Loucy (cell line): ENCODE results near the gene GRB7.

Experiments
- H2AFZ ChIP-seq: fragments of 200-600 bp; sonication (generic); 2 replicates; pipeline ENCODE4 v1.6.0; 2016; ENCODE audit warnings: antibody characterized with exemption, mild to moderate bottlenecking, low read length, moderate library complexity
- H3F3A ChIP-seq: fragments of 200-600 bp; 2 replicates; pipeline ENCODE4 v1.6.0; 2016; ENCODE audit warnings: antibody characterized with exemption, low read depth, mild to moderate bottlenecking
- H3K27me3 ChIP-seq: fragments of 200-600 bp; sonication (generic); 2 replicates; pipeline ENCODE4 v1.6.1; 2014; ENCODE audit warnings: low read length, mild to moderate bottlenecking; ENCODE audit not compliant: insufficient read depth, poor library complexity, severe bottlenecking
- H3K36me3 ChIP-seq: fragments of 200-600 bp; sonication (generic); 2 replicates; pipeline ENCODE4 v1.6.1; 2016; ENCODE audit warnings: low read length; ENCODE audit not compliant: insufficient read depth
- H3K4me1 ChIP-seq: fragments of 200-600 bp; sonication (generic); 2 replicates; pipeline ENCODE4 v1.5.1; 2014; ENCODE audit warnings: low read length, mild to moderate bottlenecking; ENCODE audit not compliant: insufficient read depth, poor library complexity, severe bottlenecking
- H3K4me2 ChIP-seq: fragments of 200-600 bp; sonication (generic); 2 replicates; pipeline ENCODE4 v1.6.0; 2014; ENCODE audit warnings: antibody characterized with exemption, low read length, low read depth, mild to moderate bottlenecking; ENCODE audit not compliant: poor library complexity, severe bottlenecking
- H3K4me3 ChIP-seq: fragments of 200-600 bp; sonication (generic); 2 replicates; pipeline ENCODE4 v1.5.1; 2014; ENCODE audit warnings: low read length, mild to moderate bottlenecking, mixed read lengths; ENCODE audit not compliant: poor library complexity, severe bottlenecking
- H3K79me2 ChIP-seq: fragments of 200-600 bp; sonication (generic); 2 replicates; pipeline ENCODE4 v1.6.1; 2014; ENCODE audit warnings: low read length; ENCODE audit not compliant: insufficient read depth
- H3K9ac ChIP-seq: fragments of 200-600 bp; sonication (generic); 2 replicates; pipeline ENCODE4 v1.6.0; 2014; ENCODE audit warnings: mild to moderate bottlenecking, low read depth, low read length, moderate library complexity; ENCODE audit not compliant: poor library complexity, severe bottlenecking
- H3K9me2 ChIP-seq: fragments of 200-600 bp; sonication (generic); replicated peaks from 2 replicates; pipeline ENCODE4 v1.6.1; 2016; ENCODE audit warnings: low read depth, low read length, mixed read lengths
- H3K9me3 ChIP-seq: fragments of 200-600 bp; sonication (generic); 2 replicates; pipeline ENCODE4 v1.6.1; 2014; ENCODE audit warnings: mild to moderate bottlenecking, antibody characterized with exemption, low read length, low read depth; ENCODE audit not compliant: insufficient read depth
- H4K20me1 ChIP-seq: fragments of 200-600 bp; sonication (generic); 2 replicates; pipeline ENCODE4 v1.6.0; 2014; ENCODE audit warnings: antibody characterized with exemption, low read length, mild to moderate bottlenecking; ENCODE audit not compliant: insufficient read depth, poor library complexity, severe bottlenecking
- EZH2phosphoT487 ChIP-seq: fragments of 200-600 bp; IDR thresholded peaks from 2 replicates; pipeline ENCODE4 v1.6.1; 2018; ENCODE audit warnings: antibody characterized with exemption, mild to moderate bottlenecking, moderate library complexity, borderline replicate concordance
- TF ChIP-seq, protein P1 (sequence below): fragments of 200-600 bp; sonication (generic); conservative IDR thresholded peaks from 2 replicates; pipeline ENCODE4 v1.5.1; 2014; ENCODE audit warnings: mild to moderate bottlenecking, antibody characterized with exemption, low read length

Gene GRB7

DNA sequence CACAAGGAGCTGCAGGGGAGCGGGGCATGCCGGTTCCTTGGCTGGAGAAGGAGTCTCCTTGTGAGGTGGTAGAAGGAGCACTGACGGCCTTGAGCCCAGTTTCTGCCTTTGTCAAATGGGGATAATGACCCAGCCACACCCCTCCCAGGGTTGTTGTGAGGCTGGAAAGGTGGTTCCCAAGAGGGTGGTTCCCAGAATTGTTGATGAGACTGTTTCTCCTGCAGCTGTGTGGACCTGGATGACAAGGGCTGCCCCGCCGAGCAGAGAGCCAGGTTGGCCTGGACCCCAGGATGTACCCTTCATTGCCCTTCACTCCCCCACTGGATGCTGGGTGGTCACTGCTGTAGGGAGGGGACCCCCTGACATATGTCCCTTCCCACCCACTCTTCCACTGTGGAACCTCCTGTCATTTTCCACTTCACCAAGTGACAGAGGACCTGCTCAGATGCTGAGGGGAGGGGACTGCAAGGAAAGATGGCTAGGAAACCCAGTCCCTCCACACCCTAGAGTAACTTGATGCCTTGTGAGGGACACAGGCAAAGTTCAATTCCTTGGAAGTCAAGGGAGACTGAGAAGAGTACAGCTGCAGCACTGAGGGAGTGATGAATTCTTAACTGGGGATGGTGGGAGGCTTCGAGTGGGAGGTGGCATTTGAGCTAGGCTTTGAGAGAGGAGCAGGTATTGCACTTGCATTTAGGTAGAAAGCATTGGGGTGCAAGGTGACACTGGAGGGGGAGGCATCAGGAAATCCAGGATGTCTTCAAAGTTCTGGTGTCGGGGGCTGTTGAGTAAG is 18.0 kb upstream of the GRB7 start:
- Histone ChIP-seq H3K9ac (no peak overlapping the region), H3K9me3 (no peaks in the 10 kb centered on the region), H4K20me1 (no peaks in the 10 kb centered on the region), H2AFZ (no peak overlapping the region), H3F3A (no peaks in the 10 kb centered on the region), H3K4me2 (no peak overlapping the region), H3K79me2 (no peaks in the 10 kb centered on the region), H3K9me2 (no peaks in the 10 kb centered on the region), H3K36me3 (no peaks in the 10 kb centered on the region), H3K4me1 (no peaks in the 10 kb centered on the region), H3K4me3 (no peak overlapping the region), H3K27me3 (no peaks in the 10 kb centered on the region)
- no peak for TF ChIP-seq EZH2phosphoT487
- TF ChIP-seq, protein P1, sequence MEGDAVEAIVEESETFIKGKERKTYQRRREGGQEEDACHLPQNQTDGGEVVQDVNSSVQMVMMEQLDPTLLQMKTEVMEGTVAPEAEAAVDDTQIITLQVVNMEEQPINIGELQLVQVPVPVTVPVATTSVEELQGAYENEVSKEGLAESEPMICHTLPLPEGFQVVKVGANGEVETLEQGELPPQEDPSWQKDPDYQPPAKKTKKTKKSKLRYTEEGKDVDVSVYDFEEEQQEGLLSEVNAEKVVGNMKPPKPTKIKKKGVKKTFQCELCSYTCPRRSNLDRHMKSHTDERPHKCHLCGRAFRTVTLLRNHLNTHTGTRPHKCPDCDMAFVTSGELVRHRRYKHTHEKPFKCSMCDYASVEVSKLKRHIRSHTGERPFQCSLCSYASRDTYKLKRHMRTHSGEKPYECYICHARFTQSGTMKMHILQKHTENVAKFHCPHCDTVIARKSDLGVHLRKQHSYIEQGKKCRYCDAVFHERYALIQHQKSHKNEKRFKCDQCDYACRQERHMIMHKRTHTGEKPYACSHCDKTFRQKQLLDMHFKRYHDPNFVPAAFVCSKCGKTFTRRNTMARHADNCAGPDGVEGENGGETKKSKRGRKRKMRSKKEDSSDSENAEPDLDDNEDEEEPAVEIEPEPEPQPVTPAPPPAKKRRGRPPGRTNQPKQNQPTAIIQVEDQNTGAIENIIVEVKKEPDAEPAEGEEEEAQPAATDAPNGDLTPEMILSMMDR = no peak

DNA sequence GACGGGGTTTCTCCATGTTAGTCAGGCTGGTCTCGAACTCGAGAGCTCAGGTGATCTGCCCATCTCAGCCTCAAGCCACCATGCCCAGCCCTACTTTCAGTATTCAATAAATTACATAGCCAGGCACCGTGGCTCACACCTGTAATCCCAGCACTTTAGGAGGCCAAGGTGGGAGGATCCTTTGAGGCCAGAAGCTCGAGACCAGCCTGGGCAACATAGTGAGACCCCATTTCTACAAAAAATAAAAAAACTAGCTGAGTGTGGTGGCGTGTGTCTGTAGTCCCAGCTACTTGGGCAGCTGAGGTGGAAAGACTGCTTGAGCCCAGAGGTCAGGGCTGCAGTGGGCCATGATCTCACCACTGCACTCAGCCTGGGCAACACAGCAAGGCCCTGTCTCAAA is 15.6 kb upstream of the GRB7 start:
- Histone ChIP-seq H4K20me1 (no peaks in the 10 kb centered on the region), H3F3A (no peaks in the 10 kb centered on the region), H3K4me1 (no peaks in the 10 kb centered on the region), H3K4me2 (no peak overlapping the region), H3K79me2 (no peaks in the 10 kb centered on the region), H3K27me3 (no peaks in the 10 kb centered on the region), H3K36me3 (no peaks in the 10 kb centered on the region), H3K9me2 (no peaks in the 10 kb centered on the region), H3K9ac (no peak overlapping the region), H3K4me3 (no peak overlapping the region), H2AFZ (no peak overlapping the region), H3K9me3 (no peaks in the 10 kb centered on the region)
- TF ChIP-seq, protein P1 = no peak
- no peak for TF ChIP-seq EZH2phosphoT487

DNA sequence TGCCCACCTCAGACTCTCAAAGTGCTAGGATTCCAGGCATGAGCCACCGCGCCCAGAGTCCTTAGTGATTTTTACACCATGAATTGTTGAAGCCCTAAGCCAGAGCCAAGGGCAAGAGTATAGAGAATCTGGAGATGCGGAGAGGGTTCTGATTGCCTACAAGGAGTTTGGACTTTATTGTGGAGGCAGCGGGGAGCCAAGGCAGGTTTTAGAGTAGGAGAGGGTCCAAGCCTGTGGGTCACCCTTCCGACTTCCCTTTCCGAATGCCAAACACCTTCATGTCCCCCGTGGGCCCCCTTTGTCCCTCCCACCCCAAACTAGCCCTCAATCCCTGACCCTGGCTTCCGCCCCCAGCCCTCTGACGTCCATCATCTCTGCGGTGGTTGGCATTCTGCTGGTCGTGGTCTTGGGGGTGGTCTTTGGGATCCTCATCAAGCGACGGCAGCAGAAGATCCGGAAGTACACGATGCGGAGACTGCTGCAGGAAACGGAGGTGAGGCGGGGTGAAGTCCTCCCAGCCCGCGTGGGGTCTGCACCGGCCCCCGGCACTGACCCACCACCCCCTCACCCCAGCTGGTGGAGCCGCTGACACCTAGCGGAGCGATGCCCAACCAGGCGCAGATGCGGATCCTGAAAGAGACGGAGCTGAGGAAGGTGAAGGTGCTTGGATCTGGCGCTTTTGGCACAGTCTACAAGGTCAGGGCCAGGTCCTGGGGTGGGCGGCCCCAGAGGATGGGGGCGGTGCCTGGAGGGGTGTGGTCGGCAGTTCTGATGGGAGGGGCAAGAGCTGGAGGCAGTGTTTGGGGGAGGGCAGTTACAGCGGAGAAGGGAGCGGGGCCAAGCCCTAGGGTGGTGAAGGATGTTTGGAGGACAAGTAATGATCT is 14.5 kb upstream of the GRB7 start:
- TF ChIP-seq, protein P1 = no peak
- no peak for TF ChIP-seq EZH2phosphoT487

More for the DNA sequence above, 14.5 kb upstream of the GRB7 start:
- H3K27me3 ChIP-seq = no peaks in the 10 kb centered on the region
- H3F3A ChIP-seq = no peaks in the 10 kb centered on the region
- no peak overlapping the region for H3K4me2 ChIP-seq
- H3K9me2 ChIP-seq = no peaks in the 10 kb centered on the region
- H3K9me3 ChIP-seq = no peaks in the 10 kb centered on the region
- no peaks in the 10 kb centered on the region for H3K79me2 ChIP-seq
- no peak overlapping the region for H3K9ac ChIP-seq
- H3K4me1 ChIP-seq = no peaks in the 10 kb centered on the region
- H3K36me3 ChIP-seq = no peaks in the 10 kb centered on the region
- no peak overlapping the region for H2AFZ ChIP-seq
- H3K4me3 ChIP-seq = no peak overlapping the region
- H4K20me1 ChIP-seq = no peaks in the 10 kb centered on the region
